Measurements from ENCODE around the gene DOK6. TPM values are rescaled to one million over a fixed set of nuclear protein-coding genes. Genes with fewer than 3 reads are reported as not detected.
"Not testable (repeated sequence)": the region's sequence is repeated elsewhere in the genome, so short reads cannot be mapped to it uniquely, and the experiment has no call there.

The DOK6 gene
- total RNA-seq, 1 experiment from 2014 or later = 11.2 TPM

DNA sequence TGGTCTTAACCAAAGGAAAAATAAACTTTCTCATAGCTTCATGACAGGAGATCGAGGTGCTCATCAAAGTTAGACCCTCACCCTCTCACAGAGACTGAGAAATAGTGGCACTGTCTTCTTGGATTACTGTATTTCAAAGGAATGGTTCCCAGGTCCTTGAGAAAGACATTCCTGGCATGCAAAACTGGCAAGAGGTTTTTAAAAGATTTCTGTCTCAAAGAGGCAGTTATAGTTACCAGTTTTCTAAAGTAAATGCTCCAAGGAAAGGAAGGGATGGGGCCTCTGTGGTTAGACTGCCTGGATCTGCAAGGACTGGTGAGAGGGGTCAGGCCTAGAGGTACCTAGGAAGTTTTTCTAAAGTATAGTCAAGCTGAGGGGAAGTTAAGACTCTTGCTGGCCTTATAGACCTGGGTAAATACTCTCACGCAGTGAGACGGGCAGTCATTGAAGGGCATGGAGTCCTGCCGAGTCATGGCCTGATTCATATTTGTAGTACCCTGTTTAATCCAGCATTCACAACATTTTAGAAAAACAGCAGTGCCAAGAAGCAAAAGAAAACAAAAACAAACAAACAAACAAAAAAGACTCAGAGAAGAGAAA, 226.1 kb downstream of the DOK6 start:
- Histone ChIP-seq H3K4me3 (no peak overlapping the region), H3K9me3 (no peaks in the 10 kb centered on the region)
- DNase-seq = no peak

DNA sequence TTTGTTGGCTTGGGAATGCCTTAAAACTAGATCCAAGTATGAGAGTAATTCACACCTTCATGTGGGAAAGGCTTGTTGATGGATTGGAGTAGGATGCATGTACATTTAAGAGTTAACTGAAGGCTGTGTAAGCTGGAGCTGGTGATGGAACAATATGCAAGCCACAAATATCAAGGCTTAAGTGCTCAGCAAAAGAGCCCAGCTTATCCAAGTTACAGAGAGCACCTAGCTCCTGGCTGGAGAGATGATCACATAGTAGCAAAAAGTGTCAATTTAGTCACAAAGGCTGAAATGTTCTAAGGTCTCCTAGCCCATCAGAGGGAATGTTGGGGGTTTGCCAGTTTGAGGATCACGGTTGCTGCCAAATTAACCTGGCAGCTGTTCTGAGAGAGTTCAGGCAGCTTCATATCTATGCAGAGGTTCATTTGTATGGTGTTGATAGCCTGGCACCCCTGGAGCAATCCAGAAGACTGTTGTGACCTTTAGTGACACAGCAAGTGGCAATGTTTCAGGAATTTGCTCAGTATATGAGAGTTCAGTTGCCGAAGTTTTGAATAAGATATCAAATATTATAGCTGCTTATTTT, 228.2 kb downstream of the DOK6 start:
- DNase-seq = no peak
- H3K4me3 ChIP-seq = no peak overlapping the region
- no peaks in the 10 kb centered on the region for H3K36me3 ChIP-seq
- no peaks in the 10 kb centered on the region for H3K9me3 ChIP-seq
- H3K27me3 ChIP-seq = no peaks in the 10 kb centered on the region

More for the DNA sequence above, 226.1 kb downstream of the DOK6 start:
- H3K36me3 ChIP-seq = no peaks in the 10 kb centered on the region
- H3K27me3 ChIP-seq = no peaks in the 10 kb centered on the region

DNA sequence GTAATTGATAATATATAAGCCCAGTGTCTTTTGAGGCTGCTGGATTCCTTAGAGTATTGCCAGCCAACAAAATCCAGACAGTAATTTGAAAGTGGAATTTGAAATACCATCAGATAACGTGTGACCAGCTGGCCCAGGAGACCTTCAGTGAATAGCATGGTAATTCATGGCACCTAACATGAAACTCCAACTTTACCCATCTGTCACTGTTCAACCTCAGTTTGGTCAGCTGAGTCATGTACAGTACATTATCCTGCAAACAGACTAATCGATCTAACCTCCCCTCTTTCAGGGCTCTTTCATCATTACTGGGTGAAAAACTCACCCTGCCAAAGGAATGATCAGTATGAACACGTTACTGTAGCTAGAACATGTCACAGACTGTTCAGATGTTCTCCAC, 230.6 kb downstream of the DOK6 start:
- no peaks in the 10 kb centered on the region for H3K9me3 ChIP-seq
- no peak for DNase-seq
- H3K36me3 ChIP-seq = no peaks in the 10 kb centered on the region
- no peaks in the 10 kb centered on the region for H3K27me3 ChIP-seq
- no peak overlapping the region for H3K4me3 ChIP-seq

DNA sequence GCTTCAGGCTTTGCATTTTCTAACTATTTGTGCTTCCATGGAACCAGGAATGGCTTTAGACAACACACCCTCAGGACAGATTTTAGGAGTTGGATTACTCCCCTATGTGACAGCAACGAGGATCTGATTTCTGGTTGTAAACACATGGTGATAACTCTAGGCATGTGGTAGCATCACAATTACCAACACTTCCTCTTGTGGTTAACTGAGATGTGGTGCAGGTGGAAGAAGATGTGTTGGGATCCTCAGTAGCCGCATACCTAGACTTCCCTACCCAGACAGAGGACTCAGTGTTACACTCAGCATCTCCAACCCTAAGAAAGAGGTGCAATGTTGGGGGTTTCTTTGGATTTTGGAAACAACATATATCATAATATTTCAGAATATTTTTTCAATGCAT, 234.8 kb downstream of the DOK6 start:
- Histone ChIP-seq H3K27me3 (no peaks in the 10 kb centered on the region), H3K36me3 (no peaks in the 10 kb centered on the region), H3K9me3 (no peaks in the 10 kb centered on the region), H3K4me3 (no peak overlapping the region)
- DNase-seq = no peak

DNA sequence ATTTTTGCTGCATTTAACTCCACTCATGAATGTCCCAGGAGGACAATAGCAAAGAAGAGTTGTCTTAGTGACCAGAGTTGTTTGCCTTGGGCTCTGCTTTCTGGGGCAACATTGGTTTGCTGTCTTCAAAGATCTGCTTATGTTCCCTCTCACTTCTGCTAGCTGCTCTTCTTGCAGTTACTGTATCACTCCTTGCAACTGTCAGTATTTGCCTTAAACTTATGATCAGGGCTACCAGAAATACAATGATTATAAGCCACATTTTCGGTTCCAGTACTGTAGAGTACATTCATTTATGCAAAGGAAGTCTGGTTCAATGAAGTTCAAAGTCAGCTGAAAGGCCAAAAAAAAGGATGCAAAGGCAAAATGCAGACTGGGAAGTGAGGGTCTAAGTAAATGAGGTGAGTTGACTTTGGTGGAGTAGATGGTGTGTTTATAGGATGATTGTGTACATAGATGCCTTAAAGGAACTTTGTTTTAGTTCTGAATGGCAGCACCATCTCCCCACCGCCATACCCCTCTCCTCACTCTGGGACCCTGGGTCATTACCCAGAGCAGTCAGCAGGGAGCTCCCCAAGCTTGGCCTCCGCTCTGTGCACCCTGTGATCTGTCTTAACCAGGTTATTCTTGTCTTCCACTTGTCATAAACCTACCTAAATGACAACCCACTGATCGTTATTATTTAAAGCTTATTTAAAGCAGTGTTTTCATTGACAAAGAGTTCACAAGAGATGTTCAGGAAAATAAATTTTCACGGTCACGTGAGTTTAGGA, 236.0 kb downstream of the DOK6 start:
- Histone ChIP-seq H3K27me3 (no peaks in the 10 kb centered on the region), H3K36me3 (no peaks in the 10 kb centered on the region), H3K9me3 (no peaks in the 10 kb centered on the region), H3K4me3 (no peak overlapping the region)
- DNase-seq = no peak

DNA sequence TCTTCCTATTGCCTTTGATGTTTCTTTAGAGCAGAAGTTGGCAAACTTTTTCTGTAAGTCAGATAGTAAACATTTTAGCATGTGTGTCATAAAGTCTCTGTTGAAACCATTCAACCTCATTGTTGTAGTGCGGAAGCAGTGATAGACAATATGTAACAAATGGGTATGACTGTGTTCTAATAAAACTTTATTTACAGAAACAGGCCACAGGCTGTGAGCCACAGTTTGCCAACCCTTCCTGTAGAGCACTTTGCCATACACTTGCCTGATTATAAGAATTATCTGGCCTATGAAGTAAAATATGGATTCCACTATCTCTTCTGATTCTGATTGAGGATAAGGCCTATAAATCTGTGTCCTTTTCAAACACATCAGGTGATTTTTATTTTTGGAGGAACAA, 237.4 kb downstream of the DOK6 start:
- DNase-seq = no peak
- H3K4me3 ChIP-seq = no peak overlapping the region
- no peaks in the 10 kb centered on the region for H3K36me3 ChIP-seq
- no peaks in the 10 kb centered on the region for H3K27me3 ChIP-seq
- no peaks in the 10 kb centered on the region for H3K9me3 ChIP-seq

DNA sequence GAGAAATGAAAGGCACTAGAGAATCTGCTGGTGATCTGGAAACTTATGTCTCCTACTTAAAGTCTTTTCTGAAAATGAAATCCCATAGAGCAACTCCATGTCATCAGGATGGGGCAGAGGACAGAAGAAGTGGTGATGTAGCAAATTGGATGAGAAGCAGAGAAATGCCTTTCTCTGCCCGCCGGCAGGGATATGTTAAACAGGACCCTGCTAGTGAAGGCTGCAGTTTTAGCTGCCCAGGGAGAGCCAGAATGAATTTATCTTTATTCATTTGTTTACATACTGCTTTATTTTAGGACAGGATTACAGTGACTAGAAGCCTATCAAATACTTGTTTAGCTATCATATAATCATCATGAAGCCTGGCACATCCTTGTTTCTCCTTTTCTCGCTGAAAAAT, 247.0 kb downstream of the DOK6 start:
- H3K36me3 ChIP-seq = no peaks in the 10 kb centered on the region
- H3K27me3 ChIP-seq = no peaks in the 10 kb centered on the region
- no peak for DNase-seq
- H3K9me3 ChIP-seq = no peaks in the 10 kb centered on the region
- no peak overlapping the region for H3K4me3 ChIP-seq

DNA sequence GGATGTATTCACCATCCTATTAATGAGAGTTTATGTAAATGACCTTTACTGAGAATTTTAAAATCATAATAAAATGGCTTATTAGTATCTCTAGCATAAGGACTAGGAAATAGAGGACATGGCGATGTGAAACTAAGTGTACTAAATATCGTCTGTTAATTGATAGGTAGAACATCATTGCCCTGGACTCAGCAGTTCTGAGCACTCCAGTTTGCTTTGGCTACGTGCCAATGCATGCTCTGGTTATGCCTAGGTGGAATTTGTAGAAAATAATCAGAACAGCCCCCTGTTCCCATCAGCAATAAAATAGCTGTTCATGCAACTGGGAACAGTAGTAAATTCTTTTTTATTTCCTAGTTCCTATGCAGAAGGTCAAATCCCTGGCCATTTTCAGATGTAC, 247.8 kb downstream of the DOK6 start:
- H3K4me3 ChIP-seq = no peak overlapping the region
- H3K9me3 ChIP-seq = no peaks in the 10 kb centered on the region
- no peak for DNase-seq
- no peaks in the 10 kb centered on the region for H3K36me3 ChIP-seq
- H3K27me3 ChIP-seq = no peaks in the 10 kb centered on the region

DNA sequence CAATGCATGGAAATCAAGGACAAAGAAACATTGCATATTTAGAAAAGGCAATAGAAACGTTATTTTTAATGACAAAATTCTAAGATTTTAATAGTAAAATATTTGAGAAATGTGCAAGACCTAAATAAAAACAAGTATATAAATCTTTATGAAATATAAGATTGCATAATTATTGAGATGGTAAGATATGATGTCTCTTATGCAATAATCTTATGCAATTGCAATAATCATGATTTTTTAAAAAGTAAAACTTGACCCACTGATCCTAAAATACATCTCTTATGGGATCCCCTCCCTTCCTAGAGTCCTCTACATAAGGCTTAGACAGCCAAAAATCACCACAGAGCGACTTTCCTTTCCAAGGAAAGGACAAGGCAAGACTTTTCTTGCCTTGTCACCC, 249.0 kb downstream of the DOK6 start:
- no peak for DNase-seq
- Histone ChIP-seq H3K4me3 (no peak overlapping the region), H3K9me3 (no peaks in the 10 kb centered on the region), H3K36me3 (no peaks in the 10 kb centered on the region), H3K27me3 (no peaks in the 10 kb centered on the region)

DNA sequence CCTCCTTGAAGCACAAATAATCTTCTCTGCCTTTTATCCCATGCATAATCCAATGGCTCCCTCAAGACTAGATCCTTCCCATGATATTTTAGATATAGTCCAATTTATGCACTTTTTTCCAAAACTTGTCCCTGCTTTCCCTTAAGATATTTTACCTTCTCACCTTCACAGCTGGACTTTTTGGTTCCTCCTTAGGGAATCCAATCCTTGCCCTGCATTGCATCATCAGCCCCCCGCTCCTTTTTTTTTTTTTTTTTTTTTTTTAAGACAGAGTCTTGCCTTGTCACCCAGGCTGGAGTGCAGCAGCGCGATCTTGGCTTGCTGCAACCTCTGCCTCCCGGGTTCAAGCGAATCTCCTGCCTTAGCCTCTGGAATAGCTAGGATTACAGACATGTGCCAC, 250.6 kb downstream of the DOK6 start:
- H3K27me3 ChIP-seq = no peaks in the 10 kb centered on the region
- no peaks in the 10 kb centered on the region for H3K9me3 ChIP-seq

DNA sequence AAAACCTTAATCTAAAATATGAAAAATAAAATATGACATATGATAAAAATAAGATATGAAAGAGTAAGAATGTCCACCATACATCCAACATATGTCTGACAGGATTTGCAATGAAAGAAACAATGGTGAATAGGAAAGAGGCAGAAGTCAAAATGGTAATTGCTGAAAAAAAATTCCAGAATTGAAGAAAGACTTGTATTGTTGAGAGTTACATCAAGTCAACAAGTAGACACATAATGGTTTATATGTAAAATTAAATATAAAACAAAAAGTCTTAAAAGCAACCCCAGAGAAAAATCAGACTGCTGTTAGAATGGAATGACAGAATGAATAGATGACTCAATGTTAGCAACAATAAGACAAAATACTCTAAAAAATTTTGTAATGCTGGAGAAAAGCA, 255.1 kb downstream of the DOK6 start:
- no peaks in the 10 kb centered on the region for H3K36me3 ChIP-seq
- DNase-seq = no peak
- H3K27me3 ChIP-seq = no peaks in the 10 kb centered on the region
- H3K4me3 ChIP-seq = no peak overlapping the region
- H3K9me3 ChIP-seq = no peaks in the 10 kb centered on the region

More for the DNA sequence above, 250.6 kb downstream of the DOK6 start:
- H3K36me3 ChIP-seq = no peaks in the 10 kb centered on the region
- no peak for DNase-seq
- H3K4me3 ChIP-seq = no peak overlapping the region

DNA sequence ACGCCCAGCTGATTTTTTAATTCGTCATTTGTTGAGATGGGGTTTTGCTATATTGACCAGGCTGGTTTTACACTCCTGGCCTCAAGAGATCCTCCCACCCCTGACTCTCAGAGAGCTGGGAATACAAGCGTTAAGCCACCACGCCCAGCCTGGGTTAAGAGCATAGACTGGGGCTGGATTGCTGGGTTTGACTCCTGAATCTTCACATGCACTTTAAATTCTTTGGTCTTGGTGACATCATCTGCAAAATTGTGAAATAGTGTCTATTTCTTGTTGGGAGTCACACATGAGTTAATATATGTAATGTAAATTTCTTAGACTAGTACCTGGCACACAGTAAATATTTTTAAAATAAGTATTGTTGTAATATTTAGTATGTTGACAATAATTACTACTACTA, 257.4 kb downstream of the DOK6 start:
- Histone ChIP-seq H3K4me3 (no peak overlapping the region), H3K9me3 (no peaks in the 10 kb centered on the region), H3K36me3 (no peaks in the 10 kb centered on the region), H3K27me3 (no peaks in the 10 kb centered on the region)
- no peak for DNase-seq

DNA sequence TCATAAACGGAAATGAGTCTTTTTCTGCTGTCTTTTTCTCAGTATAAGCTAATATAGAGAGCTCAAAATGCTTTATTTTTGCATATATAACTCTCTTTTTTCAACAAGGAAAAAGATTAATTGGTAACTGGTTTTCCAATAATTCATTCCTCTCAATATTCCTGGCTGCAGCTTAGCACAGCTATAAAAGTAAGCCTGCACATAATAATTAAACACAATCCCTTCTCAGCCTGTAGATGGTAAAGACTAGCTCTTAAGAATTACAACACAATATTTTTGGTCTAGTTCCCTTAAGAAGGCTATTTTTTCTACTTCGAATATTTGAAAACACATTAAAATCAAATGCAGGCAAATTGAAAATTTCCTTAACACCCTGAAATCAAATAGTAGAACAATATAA, 258.0 kb downstream of the DOK6 start:
- Histone ChIP-seq H3K36me3 (no peaks in the 10 kb centered on the region), H3K27me3 (no peaks in the 10 kb centered on the region), H3K9me3 (no peaks in the 10 kb centered on the region), H3K4me3 (no peak overlapping the region)
- no peak for DNase-seq

DNA sequence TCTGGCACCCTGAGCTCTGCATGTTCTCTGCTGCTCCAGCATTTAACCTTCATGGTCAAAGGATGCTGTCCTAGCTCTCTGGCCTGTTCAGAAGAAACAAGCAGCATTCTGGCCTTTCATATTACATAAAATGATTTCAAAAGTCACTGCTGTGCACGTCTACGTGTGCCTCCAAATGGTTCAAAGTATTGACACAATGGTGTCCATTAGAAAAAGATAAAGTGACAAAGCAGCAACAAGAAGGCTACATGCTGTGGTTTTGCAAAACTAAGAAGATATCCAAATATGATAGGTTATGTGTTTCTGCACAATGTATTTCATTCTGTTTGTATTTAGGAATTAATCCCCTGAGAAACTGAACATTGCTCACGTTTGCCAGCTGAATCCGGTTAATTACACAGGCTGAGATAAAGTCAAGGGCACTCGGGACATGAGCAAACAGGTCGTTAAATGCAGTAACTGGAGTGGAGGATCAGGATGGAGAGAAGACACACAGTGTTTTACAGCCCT, 258.5 kb downstream of the DOK6 start:
- DNase-seq = no peak
- H3K27me3 ChIP-seq = no peaks in the 10 kb centered on the region
- no peak overlapping the region for H3K4me3 ChIP-seq
- no peaks in the 10 kb centered on the region for H3K36me3 ChIP-seq
- H3K9me3 ChIP-seq = no peaks in the 10 kb centered on the region

DNA sequence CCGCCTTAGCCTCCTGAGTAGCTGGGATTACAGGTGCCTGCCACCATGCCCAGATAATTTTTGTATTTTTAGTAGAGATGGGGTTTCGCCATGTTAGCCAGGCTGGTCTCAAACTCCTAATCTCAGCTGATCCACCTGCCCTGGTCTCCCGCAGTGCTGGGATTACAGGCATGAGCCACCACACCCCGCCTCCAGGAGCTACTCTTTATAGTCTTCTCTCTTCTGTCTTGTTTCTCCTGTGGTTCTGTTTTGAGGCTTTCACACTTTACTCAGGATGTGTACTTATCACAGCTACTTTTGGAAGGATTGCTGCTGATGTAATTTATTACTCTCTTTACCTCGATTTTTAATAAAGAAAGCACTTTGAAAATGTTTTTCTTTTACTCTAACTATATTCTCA, 261.4 kb downstream of the DOK6 start:
- not testable (repeated sequence) for H3K27me3 ChIP-seq, H3K9me3 ChIP-seq, DNase-seq, H3K4me3 ChIP-seq, H3K36me3 ChIP-seq

DNA sequence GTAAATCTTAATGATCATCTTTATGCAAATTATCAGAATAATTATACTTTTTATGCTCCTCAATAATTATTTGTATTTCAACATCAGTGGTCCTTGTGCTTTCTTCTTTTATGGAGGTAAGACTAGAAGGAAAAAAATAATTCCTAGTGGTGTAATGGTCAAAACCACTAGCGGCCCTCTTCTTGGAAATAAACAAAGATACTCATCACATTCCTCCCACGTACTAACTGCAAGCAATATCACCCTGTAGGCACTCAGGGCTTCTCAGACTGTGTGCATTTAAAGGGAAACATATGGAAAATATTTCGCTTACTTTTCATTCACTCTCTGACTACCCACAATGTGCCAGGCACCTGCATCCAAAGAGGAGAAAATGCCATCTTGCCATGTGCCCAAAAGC, 263.7 kb downstream of the DOK6 start:
- DNase-seq = no peak
- Histone ChIP-seq H3K36me3 (no peaks in the 10 kb centered on the region), H3K27me3 (no peaks in the 10 kb centered on the region), H3K4me3 (no peak overlapping the region), H3K9me3 (no peaks in the 10 kb centered on the region)

DNA sequence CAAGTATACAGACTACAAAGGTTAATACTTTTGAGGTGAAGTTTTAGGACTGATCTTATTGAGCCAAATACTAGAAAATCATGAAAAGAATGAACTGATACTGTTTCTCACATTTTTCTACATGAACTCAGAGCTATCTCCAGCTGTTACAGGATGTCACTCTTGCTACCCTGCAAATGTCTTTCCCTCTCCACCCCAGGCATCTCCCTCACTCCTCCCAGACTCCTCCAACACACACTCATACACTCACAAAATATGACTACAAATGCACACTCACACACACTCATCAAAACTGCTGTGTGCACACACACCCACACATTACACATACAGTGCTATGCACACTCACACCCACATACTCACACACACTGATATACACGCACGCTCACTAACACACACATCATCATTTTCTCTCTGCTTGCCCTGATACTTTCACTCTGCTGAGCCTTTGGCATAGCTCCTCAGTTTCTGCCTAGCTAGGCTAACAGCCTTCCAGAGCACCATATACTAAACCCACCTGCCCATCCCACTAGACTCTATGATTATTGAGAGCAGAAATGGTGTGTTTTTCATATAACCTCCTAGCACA, 273.7 kb downstream of the DOK6 start:
- Histone ChIP-seq H3K9me3 (no peaks in the 10 kb centered on the region), H3K27me3 (no peaks in the 10 kb centered on the region)

More for the DNA sequence above, 273.7 kb downstream of the DOK6 start:
- DNase-seq = no peak
- no peaks in the 10 kb centered on the region for H3K36me3 ChIP-seq
- H3K4me3 ChIP-seq = no peak overlapping the region
